ENCODE measurements around the gene JAG2. TPM values are rescaled to one million over a fixed set of nuclear protein-coding genes. Genes with fewer than 3 reads are reported as not detected.

The JAG2 gene
- total and polyA plus RNA-seq, 2 of the 4 experiments (the other 2 are of a cell fraction), result 0.18 to 0.58 TPM

GRCh38 chr14:105146181-105146975 is 22.2 kb downstream of the JAG2 start:
- H2AK9ac ChIP-seq (replicated peaks; ENCODE audit: low read depth, low read length, poor library complexity), result peak overlapping the region; percentile 42
- H2BK20ac ChIP-seq (ENCODE audit: low read depth, low read length), result no peak overlapping the region
- no TSS peak for BruUV-seq (replicated peaks)
- CTCF ChIA-PET, result no interaction called here
- in situ Hi-C loops (cut with MboI; ENCODE audit: low sequenced_read_pairs), result no loop called here
- H3K9me3 ChIP-seq (ENCODE audit: control insufficient read depth, insufficient read depth, low read length), result no peaks in the 10 kb centered on the region
- H3K4me2 ChIP-seq (ENCODE audit: low read depth, low read length), result no peak overlapping the region
- dilution Hi-C loops (cut with HindIII; ENCODE audit: low sequenced_read_pairs, unreplicated experiment), result no loop called here
- no peak overlapping the region for H4K91ac ChIP-seq (ENCODE audit: insufficient read depth, low read depth, low read length)
- no peak overlapping the region for H3K9ac ChIP-seq (ENCODE audit: low read depth, low read length)
- H3K18ac ChIP-seq (ENCODE audit: low read depth, low read length), result no peak overlapping the region
- no peak overlapping the region for H3K56ac ChIP-seq (ENCODE audit: extremely low read depth, insufficient read depth, low read length)
- intact Hi-C loops (cut with micrococcal nuclease), result no loop called here
- WGBS, 2 experiments (ENCODE audit: extremely low coverage in 2 of 2, insufficient read length in 1 of 2), result 84% methylated on average over 22 of the region's 40 CpGs; no CpG with 5 or more reads in 1 of the 2 experiments
- no peak overlapping the region for H3K4ac ChIP-seq (ENCODE audit: low read depth, low read length)
- no peak for TF ChIP-seq MXI1 (IDR thresholded peaks at IDR 0.05; ENCODE audit: borderline replicate concordance, low read depth, low read length)
- no peak for TF ChIP-seq FOS (IDR thresholded peaks at IDR 0.05; ENCODE audit: low read depth, low read length)
- no peak for TF ChIP-seq CHD1 (IDR thresholded peaks at IDR 0.05; ENCODE audit: low read depth, low read length)
- TF ChIP-seq RAD21 (IDR thresholded peaks at IDR 0.05; ENCODE audit: low read length), result no peak
- no peak for TF ChIP-seq MAZ (IDR thresholded peaks at IDR 0.05; ENCODE audit: borderline replicate concordance, low read depth, low read length)
- TF ChIP-seq SMC3 (IDR thresholded peaks at IDR 0.05; ENCODE audit: low read depth, low read length), result no peak
- no peak for TF ChIP-seq MAFK (IDR thresholded peaks at IDR 0.05; ENCODE audit: low read depth, low read length)
- TF ChIP-seq BHLHE40 (IDR thresholded peaks at IDR 0.05; ENCODE audit: low read depth, low read length), result no peak
- no peak for TF ChIP-seq CEBPB (IDR thresholded peaks at IDR 0.05; ENCODE audit: low read depth, low read length)
- TF ChIP-seq CTCF (conservative IDR thresholded peaks at IDR 0.05; ENCODE audit: low read depth, low read length), result no peak
- no peak for TF ChIP-seq ELK1 (IDR thresholded peaks at IDR 0.05; ENCODE audit: borderline replicate concordance, low read depth, low read length)
- H3K23ac ChIP-seq (ENCODE audit: low read depth, low read length), result no peak overlapping the region
- no peak overlapping the region for H4K8ac ChIP-seq (ENCODE audit: low read depth in 2 of 2, low read length in 2 of 2)
- H2AK5ac ChIP-seq (ENCODE audit: low read depth, low read length), result no peak overlapping the region
- H4K5ac ChIP-seq (ENCODE audit: low read depth, low read length), result no peak overlapping the region
- H3K4me3 ChIP-seq (ENCODE audit: insufficient read depth, low read depth, low read length), result no peak overlapping the region
- DNase-seq (no peak), ATAC-seq (ENCODE audit: low read depth) (no peak)
- H4K20me1 ChIP-seq (ENCODE audit: insufficient read depth, low read length), result no peaks in the 10 kb centered on the region
- peak overlapping the region; percentile 43 for H2AFZ ChIP-seq (replicated peaks; ENCODE audit: low read length, poor library complexity)
- H3K14ac ChIP-seq (replicated peaks; ENCODE audit: low read depth, low read length), result no peak overlapping the region
- POLR2A ChIA-PET (ENCODE audit: unreplicated experiment), result no interaction called here
- H2BK5ac ChIP-seq (ENCODE audit: low read depth, low read length, poor library complexity, severe bottlenecking), result no peak overlapping the region
- no peak overlapping the region for H2BK120ac ChIP-seq (ENCODE audit: low read depth, low read length)
- H3K27me3 ChIP-seq (ENCODE audit: control insufficient read depth, insufficient read depth, low read length), result no peaks in the 10 kb centered on the region
- H3K4me1 ChIP-seq (ENCODE audit: control insufficient read depth, insufficient read depth, low read length), result no peaks in the 10 kb centered on the region
- H3K9me1 ChIP-seq (ENCODE audit: insufficient read depth, low read length), result no peaks in the 10 kb centered on the region
- H3K79me1 ChIP-seq (ENCODE audit: low read depth in 1 of 2, low read length in 2 of 2), result no peaks in the 10 kb centered on the region
- H3K36me3 ChIP-seq (ENCODE audit: control insufficient read depth, insufficient read depth, low read length), result no peaks in the 10 kb centered on the region
- no peak overlapping the region for H2BK15ac ChIP-seq (ENCODE audit: low read depth, low read length)
- H3K27ac ChIP-seq (ENCODE audit: insufficient read depth, low read length), result no peak overlapping the region

All from IMR-90 (cell line).